Liver (tissue), 3 donors: Measurements from ENCODE around the gene PLS1.

Experiments
- JUND ChIP-seq, 2 donors: IDR thresholded peaks; 2 replicates each; pipeline ENCODE4 v1.6.1; 2016; ENCODE audit warnings: antibody characterized with exemption in 2 of 2
- RAD21 ChIP-seq, 2 donors: IDR thresholded peaks; 2 replicates each; pipeline ENCODE4 v1.6.1; 2016; ENCODE audit warnings: antibody characterized with exemption in 2 of 2, mild to moderate bottlenecking in 2 of 2
- TF ChIP-seq, protein P1 (sequence below): fragments of 150-350 bp; IDR thresholded peaks from 2 replicates; pipeline ENCODE4 v1.5.1; 2017; ENCODE audit warnings: improper control_type of control experiment, low read depth, low read length; ENCODE audit not compliant: missing input control
- TF ChIP-seq, protein P2 (sequence below): IDR thresholded peaks from 2 replicates; pipeline ENCODE4 v1.6.1; 2016; ENCODE audit warnings: antibody characterized with exemption, mild to moderate bottlenecking
- donor health status: healthy.
- donor health status: healthy.

DNA sequence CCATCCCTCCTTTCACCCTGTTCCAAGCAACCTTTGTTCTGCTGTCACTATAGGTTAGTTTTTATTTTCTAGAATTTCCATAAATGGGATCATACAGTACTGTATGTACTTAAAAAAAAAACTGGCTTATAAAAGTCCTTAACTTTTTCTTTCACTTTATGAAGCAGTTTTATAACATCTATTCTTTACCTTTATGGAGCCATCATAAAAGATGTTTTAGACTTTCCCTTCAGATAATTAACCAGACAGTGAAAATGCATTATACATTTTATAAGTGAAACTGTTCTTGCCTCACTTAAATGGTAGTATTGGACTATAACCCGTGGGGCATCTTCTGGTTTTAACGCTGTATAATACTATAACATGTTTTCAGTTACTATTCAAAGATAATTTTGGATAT, 26.2 kb downstream of the PLS1 start:
- TF ChIP-seq, protein P1, sequence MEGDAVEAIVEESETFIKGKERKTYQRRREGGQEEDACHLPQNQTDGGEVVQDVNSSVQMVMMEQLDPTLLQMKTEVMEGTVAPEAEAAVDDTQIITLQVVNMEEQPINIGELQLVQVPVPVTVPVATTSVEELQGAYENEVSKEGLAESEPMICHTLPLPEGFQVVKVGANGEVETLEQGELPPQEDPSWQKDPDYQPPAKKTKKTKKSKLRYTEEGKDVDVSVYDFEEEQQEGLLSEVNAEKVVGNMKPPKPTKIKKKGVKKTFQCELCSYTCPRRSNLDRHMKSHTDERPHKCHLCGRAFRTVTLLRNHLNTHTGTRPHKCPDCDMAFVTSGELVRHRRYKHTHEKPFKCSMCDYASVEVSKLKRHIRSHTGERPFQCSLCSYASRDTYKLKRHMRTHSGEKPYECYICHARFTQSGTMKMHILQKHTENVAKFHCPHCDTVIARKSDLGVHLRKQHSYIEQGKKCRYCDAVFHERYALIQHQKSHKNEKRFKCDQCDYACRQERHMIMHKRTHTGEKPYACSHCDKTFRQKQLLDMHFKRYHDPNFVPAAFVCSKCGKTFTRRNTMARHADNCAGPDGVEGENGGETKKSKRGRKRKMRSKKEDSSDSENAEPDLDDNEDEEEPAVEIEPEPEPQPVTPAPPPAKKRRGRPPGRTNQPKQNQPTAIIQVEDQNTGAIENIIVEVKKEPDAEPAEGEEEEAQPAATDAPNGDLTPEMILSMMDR, result no peak
- TF ChIP-seq, protein P2, sequence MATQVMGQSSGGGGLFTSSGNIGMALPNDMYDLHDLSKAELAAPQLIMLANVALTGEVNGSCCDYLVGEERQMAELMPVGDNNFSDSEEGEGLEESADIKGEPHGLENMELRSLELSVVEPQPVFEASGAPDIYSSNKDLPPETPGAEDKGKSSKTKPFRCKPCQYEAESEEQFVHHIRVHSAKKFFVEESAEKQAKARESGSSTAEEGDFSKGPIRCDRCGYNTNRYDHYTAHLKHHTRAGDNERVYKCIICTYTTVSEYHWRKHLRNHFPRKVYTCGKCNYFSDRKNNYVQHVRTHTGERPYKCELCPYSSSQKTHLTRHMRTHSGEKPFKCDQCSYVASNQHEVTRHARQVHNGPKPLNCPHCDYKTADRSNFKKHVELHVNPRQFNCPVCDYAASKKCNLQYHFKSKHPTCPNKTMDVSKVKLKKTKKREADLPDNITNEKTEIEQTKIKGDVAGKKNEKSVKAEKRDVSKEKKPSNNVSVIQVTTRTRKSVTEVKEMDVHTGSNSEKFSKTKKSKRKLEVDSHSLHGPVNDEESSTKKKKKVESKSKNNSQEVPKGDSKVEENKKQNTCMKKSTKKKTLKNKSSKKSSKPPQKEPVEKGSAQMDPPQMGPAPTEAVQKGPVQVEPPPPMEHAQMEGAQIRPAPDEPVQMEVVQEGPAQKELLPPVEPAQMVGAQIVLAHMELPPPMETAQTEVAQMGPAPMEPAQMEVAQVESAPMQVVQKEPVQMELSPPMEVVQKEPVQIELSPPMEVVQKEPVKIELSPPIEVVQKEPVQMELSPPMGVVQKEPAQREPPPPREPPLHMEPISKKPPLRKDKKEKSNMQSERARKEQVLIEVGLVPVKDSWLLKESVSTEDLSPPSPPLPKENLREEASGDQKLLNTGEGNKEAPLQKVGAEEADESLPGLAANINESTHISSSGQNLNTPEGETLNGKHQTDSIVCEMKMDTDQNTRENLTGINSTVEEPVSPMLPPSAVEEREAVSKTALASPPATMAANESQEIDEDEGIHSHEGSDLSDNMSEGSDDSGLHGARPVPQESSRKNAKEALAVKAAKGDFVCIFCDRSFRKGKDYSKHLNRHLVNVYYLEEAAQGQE, result no peak
- TF ChIP-seq RAD21 (IDR thresholded peaks at IDR 0.05), result no peak
- no peak for TF ChIP-seq JUND (IDR thresholded peaks at IDR 0.05)
